H1 (cell line): ENCODE measurements around the gene KIZ.

Source experiments
- CBX5 ChIP-seq: fragments of 300-800, 300-1000 bp; sonication (generic); IDR thresholded peaks from 2 replicates; pipeline ENCODE4 v1.7.1; 2016; ENCODE audit warnings: antibody characterized with exemption, low read length, low read depth
- CREB1 ChIP-seq: IDR thresholded peaks from 2 replicates; pipeline ENCODE4 v1.6.1; 2012; ENCODE audit warnings: inconsistent platforms
- CTCF ChIP-seq, 3 experiments: IDR thresholded peaks; 1 replicate in 2 of 3; 2 replicates in 1 of 3; pipeline versions ENCODE4 v1.5.1 to v1.6.1; 2011; ENCODE audit warnings: low read length in 3 of 3, mild to moderate bottlenecking in 3 of 3, inconsistent platforms in 2 of 3, low read depth in 1 of 3, moderate library complexity in 1 of 3; ENCODE audit not compliant: insufficient read depth in 1 of 3; ENCODE audit errors: control extremely low read depth in 1 of 3
- EZH2 ChIP-seq: fragments of 200-600 bp; sonication (generic); IDR thresholded peaks from 2 replicates; pipeline ENCODE4 v1.7.1; 2012; ENCODE audit warnings: low read depth, mild to moderate bottlenecking, moderate library complexity, low read length, inconsistent platforms; ENCODE audit not compliant: severe bottlenecking
- ZNF274 ChIP-seq: IDR thresholded peaks from 2 replicates; pipeline ENCODE4 v1.7.0; 2012; ENCODE audit warnings: low read length, borderline replicate concordance; ENCODE audit errors: extremely low read depth

- no peak for TF ChIP-seq CTCF (IDR thresholded peaks at IDR 0.05; ENCODE audit: control extremely low read depth in 1 of 3, insufficient read depth in 1 of 3, low read depth in 1 of 3, low read length in 3 of 3)
- TF ChIP-seq EZH2, result no peak
- no peak for TF ChIP-seq CBX5
- no peak for TF ChIP-seq CREB1
- TF ChIP-seq ZNF274, result no peak
These were observed 136.9 kb downstream of the KIZ start for GRCh38 chr20:21262812-21263211.
